GM21528 (cell line): ENCODE results near the gene ASCL2.
A peak's percentile ranks its signal among the peaks of the same experiment; 100 is the strongest.

Experiments used
- ATAC-seq: cut with Tn5 transposase; IDR thresholded peaks from one replicate; pipeline ENCODE4 v1.9.1; 2021; ENCODE audit warnings: mild to moderate bottlenecking, moderate library complexity; ENCODE audit not compliant: unreplicated experiment, low FRiP score

Gene ASCL2

DNA sequence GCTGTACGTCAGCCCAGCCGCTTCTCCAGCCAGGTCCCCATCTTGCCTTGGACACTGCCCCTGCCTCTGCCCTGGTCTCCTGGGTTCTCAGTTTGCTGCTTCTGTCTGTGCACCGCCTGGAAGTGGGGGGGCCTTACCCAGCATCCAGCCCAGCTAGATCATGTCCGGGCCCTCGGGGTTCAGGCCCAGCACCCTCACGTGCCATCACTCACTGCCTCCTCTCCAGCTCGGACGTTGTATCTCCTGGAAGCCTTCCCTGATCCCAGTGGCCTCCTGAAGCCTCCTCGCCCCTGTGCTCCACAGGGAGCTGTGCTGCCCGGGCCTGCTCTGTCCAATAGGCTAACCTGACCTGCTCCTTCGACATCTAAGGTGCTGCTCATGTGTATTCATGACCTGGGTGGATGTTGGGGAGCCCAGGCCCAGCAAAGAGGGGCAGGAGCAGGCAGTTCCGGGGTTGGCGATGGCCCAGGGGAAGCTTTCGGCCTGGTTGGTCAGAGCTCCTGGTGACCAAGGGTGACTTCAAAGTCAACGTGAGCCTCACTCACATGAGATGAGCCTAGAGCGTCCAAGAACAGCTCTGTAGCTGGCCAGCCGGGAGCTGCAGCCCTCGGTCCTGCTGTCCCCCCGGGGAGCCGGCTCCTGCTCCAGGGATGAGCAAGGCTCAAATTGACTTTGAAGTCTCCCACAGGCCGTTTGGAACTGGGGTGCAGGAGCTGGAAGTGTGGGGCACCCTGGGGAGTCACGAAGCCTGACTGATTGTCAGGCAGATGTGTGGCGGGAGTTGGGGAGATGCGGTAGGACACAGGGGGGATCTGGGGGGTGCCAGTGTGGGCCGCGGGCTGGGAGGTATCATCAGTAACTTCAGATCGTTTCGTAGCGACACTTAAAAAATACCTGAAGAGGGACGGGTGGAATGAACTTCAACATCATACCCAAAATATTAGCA is 5.2 kb upstream of the ASCL2 start:
- no peak for ATAC-seq

DNA sequence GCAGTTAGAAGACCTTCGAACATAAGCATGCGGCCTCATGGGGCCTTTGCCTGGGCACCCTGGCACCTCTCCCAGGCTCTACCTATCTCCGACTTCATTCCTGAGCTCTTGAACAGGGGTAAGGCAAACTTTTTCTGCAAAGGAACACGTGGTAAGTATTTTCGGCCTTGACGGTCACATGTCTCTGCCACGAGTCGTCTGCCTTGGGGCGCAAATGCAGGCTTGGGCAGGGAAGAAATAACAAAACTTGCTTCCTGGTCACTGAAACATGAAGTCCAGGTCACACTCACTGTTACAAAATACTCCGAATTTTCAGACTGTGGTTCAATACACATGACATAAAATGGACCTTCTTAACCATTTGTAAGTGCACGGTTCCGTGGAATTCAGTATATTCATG is 3.4 kb upstream of the ASCL2 start:
- ATAC-seq = no peak

DNA sequence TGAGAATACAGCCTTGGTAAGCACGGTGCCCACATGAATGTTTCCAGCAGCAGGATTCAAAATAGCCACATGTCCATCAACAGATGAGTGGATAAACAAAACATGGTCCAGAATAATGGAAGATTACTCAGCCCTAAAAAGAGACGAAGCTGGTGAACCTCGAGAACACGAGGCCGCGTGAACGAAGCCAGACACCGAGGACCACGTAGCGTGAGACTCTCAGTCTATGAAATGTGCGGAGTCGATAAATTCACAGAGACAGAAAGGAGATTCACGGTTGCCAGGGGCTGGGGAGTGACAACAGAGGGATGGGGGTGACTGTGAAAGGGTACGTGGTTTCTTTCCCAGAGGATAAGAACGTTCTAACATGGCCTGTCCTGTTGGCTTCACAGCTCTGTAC is 2.9 kb upstream of the ASCL2 start:
- no peak for ATAC-seq

DNA sequence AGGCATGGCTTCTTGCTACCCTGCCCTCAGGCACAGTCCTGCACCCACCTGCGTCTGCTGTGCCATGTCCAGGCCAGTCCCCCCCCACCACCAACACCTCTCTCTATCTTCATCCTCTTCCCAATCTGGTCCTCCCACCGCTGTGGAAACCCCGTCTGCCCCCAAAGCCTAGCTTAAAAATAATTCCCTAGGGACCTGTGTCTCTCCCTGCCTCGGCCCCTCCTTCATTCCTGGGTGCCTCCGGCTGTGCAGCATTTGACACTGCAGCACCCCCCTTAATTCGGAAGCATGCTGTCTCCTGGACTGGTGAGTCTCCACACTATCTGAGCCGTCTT is 2.5 kb upstream of the ASCL2 start:
- ATAC-seq = no peak

DNA sequence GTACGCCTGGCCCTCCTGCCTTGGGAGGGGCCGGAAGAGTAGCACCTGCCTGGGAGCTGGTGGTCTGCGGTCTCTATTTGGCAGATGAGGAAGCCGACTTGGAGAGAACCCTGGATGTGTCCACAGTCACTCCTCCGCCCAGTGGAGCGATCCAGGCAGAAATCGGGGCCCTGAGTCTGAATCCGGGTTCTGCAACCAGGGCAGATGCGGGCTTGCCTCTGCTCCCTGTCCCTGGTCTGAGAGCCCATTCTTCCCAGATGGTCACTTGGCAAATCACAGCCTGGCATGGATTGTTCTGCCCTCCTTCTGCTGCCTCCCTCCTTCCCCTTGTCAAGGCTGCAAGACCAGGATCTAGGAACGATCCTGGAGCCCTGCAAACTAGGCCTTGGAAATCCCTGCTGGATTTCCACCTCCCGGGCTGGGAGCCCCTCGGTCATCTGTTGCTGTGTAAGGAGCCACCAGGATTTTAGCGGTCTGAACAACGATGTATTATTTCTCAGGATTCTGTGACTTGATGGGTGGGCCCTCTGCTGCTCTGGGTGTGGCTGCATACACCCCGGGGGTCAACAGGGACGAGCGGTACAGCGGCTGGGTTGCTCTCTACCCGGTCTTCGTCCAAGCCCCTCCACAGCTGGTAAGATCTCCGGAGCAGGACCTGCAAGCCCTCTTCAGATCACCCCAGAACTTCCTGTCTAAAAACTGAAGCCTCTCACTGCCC is 2.0 kb upstream of the ASCL2 start:
- ATAC-seq = no peak

DNA sequence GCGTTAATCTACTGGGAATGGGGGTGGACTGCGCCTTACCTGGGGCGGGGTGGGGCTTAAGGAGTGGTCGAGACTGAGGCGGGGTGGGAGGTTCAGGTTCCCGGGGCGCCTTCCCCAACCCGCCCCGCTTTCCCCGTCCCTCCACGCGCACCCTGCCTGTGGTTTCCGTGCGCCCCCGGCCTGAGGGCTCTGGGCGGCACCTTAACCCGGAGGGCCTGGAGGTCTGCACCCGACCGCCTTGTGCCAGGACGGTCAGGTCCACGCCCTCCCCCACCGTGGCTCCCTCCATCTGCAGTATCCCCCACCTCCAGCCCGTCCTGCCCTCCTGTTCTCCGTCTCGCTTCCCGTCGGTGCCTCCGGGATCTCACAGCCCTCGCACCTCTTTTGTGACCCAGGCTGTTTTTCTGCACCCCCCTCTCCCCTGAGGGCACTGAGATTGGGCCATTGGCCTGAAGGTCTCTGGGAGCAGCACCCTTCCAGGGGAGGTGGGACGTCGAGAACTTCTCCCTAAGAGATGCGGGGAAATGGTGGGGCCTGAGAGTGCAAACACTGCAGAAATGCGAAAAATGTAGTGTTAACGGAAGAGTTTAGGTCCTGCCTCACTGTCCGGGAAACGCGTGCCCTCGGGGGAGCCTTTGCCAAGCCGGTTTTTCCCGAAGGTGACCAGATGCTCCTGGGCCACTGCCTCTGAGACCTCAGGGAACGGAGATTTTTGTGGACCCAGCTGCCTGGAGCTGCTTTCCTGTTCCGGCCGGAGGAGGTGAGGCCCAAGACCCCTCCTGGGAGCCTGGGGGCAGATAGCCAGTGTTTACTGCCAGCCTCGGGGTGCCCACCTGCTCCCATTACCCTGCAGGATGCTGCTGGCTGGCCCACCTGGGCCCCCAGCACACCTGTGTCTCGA is 1.2 kb upstream of the ASCL2 start:
- no peak for ATAC-seq

DNA sequence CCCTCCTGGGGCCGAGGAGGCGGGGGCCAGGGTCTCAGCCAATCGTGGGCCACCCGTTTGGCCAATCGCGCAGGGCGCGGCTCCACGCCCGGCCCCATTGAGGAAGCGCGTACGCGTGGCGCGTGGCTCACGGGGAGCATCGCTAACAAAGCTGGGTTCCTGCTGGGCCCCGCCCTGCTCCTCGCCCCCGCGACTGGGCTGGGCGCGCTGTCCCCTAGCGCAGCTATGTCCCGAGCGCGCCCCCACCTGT is 614 bp upstream of the ASCL2 start:
- ATAC-seq = no peak

DNA sequence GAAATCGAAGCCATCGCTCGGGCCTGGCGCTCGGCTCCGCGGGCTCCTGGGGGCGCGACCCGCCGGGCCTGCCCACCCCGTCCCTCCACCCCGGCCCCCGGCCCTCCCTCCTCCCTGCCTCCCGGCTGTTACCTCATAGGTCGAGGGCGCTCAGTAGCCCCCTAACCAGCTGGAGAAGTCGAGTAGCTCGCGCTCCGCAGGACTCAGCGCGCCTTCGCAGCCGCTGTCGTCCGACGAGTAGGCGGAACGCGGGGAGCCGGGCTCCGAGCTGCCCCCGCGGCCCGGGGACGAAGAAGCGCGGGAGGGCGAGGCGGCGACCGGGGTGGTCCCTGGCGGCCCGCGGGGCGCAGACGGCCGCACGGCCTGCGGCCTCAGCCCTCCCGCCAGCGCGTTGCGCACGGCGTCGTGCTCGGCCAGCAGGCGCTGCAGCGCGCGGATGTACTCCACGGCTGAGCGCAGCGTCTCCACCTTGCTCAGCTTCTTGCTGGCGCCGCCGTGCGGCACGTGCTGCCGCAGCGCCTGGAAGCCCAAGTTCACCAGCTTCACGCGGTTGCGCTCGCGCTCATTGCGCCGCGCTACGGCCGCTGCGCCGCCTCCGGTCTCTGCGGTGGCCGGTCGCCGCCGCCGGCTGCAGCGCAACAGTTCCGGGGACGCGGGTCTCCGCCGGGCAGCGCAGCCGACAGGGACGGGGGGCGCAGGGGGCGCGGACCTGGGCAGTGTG is 627 bp downstream of the ASCL2 start:
- ATAC-seq = no peak

DNA sequence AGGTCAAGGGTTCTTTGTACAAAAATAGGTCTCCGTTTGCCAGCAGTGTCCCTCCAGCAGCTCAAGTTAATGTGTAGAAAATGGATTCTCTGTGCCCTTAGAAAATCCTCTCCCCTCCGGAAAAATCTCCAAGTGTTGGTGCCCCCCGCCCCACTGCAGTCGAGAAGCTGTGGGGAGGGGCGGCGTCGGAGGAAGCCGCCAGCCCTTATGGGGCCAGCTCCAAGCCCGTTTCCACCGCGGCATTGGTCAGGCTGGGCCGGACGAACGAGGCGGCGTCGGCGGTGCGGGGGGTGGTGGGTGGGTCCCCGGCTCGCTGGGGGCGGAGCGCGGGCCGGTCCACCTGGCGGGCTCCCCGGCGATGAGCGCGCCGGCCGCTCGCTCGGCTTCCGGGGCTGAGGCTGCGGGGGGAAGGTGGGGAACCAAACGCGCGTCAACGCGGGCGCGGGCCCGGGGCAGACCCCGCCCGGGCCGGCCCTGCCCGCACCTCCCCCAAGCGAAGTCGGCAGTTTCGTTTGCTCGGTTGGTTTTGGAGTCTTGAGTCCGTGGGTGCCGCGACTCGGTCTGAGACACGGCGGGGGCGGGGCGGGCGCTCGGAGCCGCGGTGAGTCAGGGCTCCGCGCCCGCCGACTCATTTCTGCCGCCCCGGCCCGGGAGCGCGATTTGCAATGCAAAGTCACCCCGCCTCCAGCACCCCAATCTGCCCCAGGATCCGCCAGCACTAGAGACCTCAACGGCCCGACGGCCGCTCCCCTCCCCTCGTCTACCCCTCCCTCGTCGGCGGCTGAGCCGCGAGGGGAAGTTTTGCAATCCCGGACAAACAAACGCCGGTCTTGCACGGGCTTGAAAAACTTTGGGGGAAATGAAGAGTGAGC is 1.4 kb downstream of the ASCL2 start:
- no peak for ATAC-seq

DNA sequence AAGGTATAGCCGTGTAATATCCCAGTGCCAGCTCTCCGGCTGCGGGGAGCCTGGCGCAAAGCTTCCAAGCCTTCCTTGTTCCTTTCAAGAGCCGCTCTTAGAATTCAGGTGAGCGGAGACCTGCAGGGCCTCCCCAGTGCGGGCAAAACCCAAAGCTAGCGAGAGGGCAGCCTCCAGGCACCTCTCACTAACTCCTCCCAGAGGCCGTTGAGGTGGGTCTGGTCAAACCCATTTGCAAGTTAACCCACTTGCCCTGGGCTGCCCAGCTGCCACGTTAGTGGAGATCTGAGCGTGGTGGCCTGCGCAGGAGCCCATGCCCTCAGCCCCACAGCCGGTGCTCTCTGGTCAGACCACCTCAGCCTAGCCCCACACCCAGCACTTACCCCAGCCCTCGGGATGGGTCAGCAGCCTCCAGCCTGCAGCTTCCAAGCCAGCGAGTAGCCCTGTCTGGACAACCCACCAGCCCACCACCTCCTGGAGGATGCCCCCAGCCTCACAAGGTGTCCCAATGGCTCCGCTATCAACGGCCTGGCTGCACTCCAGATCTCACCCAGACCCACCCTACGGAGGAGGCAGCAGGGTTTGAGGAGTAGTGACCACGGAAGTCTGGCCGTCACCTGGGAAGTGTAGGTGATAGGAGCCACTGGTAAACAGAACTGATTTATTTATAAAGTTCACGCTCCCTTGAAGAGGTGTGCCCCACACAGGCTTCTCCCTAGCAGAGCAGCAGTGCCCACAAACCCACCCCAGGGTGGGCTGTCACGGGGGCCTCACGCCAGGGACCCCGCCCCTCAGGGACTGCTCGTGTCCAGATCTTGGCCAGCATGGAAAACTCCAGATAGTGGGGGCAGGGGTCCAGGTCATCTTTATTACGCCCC is 2.3 kb downstream of the ASCL2 start:
- ATAC-seq = no peak

DNA sequence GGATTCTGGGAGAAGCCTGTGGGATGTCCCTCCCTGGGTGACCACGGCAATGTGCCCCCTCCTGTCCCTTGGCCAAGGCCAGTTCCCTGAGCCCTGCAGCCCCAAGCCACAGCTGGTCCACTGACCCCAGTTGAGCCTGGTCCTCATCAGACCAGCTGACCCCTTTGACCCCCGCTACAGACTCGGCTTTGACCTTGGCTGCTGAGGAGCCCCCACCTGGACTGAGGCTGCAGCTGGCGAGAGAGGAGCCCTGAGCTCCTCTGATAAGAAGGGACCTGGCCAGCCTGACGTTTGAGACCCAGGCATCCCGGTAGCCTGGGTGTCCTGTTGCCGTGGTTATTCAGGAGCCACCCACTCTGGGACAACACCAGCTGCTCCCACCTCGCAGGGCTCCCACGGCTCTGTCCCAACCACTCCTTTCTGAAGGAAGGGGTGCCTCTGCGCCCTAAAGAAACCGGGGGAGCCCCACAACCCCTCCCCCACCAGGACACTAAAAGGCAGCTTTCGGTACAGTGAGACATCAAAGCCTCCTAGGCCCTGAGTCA is 3.0 kb downstream of the ASCL2 start:
- no peak for ATAC-seq

DNA sequence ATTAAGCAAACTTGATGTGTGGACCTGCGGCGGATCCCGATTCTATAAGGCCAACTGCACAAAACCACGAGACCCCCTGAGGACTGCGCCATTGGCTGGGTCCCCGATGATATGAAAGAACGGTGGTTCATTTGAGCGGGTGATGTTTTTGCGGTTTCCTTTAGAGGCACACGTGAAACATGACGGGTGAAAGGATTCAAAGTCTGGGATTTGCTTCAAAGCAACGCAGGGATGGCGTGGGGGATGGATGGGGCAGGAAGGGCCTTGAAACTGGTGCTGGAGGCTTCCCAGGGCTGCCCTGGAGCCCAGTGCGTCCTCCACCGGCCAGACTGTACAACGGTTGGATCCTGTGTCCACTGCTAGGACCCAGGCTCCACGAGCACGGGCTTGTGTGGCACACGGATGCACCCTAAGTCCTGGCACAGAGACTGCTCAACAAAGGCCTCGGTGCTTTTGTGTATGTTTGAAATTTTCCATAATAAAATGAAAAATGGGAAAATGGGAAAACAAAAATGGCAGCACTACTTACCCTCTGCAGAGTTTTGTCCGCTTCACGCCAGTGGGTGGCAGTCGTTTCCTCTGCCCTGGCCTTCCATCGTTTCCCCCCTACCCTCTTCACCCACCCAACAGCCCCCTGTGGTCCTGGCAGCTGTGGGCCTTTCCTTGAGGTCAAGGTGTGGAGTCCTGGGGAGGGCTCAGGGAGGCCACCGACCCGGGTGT is 3.6 kb downstream of the ASCL2 start:
- ATAC-seq = no peak

DNA sequence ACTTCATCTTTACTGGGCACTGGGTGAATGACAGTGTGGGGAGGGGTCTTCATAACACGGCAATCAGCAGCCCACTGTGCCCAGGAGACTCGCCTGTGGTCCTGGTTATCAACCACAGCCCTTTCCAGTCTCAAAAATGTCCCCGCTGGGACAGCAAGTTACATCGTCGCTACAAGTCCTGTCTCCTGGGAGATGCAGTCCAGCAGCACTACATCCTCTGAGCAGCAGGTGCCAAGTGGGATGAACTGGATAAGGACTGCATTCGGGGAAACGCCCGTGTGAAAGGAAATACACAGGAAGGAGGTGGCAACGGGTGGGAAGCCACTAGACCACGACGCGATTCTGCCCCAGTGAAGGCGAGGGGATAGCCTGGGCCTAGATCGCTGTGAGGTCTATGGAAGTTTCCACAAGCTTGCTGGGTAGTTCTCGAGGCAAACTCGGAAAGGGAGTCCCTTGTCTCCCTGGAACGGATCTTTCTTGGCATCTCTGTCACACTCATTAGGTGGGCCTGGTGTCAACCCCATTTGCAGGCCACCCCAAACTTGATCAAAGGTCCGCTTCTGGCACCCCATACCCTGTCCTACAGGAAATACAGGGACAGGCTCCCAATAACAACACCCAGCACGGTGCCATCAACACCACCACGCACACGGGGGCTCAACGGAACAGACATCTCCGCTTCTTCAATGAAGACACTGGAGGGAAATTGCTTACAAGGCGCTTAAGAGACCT is 4.4 kb downstream of the ASCL2 start:
- ATAC-seq = no peak

DNA sequence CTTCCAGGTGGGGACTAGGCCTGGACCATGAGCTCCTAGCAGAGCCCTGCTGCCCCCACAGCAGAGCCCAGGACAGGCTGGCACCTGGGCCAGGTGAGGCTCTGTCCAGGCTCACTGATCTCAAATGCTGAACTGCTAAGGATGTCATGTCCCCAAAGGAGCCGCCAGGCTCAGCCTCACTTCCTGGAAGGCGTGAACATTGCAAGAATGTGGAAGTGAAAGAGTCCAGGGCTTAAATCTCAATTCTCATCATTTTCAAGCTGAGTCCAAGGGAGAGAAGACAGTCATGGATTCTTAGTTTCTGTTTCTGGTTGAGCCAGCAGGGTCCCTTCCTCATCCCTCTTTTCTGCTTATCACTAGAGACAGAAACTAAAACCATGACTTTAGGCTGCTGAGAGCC is 5.0 kb downstream of the ASCL2 start:
- peak; percentile 58 for ATAC-seq

DNA sequence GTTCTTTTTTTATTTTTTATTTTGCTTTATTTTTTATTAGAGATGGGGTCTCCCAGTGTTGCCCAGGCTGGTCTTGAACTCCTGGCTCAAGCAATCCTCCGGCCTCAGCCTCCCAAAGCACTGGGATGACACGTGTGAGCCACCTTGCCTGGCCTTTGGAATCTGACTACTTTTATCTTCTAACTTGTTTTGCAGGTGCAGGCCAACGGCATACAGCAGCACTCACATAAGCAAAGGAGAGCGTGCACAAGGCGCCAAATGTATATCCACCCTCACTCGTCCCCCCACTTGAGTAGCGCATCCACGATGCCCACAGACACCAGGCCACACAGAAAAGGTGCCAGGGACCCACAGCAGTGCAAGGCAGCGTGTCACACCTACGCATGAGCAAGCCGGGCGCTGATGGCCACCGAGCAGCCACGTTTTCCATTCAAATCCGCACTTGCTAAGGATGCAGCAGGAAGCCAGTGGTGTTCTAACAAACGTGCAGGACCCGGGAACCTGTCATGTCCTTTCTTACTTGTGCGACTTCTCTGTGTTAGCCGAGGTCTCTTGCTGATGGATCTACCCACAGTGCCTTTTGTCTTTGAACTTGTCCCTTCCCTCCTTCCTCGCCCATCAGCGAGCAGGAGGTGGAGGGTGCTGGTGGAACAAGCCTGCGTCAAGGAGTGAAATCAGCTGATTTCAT is 5.9 kb downstream of the ASCL2 start:
- ATAC-seq = no peak

DNA sequence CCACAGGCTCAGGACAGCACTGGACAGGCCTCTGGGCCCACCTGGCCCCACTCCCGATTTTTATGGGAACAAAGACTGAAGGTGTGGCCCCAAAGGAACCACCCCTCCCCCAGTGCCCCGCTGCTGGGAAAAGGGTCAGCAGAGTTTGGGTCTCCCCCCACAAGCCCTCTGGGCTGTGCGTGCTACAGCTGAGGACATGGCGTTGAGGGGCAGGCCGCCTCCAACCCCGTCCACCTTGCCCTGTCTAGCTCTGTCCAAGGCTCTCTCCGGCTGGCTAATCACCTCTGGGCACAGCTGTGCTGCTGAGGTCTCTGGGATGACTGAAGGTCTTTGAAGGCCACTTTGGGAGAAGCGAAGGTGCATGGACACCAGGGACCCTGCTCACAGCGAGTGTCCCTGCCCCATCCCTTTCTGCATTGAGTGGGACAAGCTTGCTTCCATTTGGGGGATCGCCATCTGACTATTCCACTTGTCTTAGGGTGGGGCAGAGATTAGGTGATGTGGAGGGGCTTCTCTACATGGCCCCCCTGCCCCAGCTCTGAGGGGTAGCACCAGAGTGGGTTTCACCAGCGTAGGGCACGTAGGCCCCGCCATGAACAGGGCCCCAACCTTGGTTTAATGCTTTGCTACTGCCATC is 6.5 kb downstream of the ASCL2 start:
- ATAC-seq = no peak
